Measurements from ENCODE around the gene PPP1R13L.

PPP1R13L gene

GRCh38 chr19:45385392-45386221, 19.3 kb downstream of the PPP1R13L start:
- no peak for TF ChIP-seq CTCF (conservative IDR thresholded peaks at IDR 0.05)
- no peak overlapping the region for H3K27ac ChIP-seq

- no peak overlapping the region for H3K27ac ChIP-seq
- no peak for TF ChIP-seq CTCF (conservative IDR thresholded peaks at IDR 0.05)
These were observed 22.4 kb downstream of the PPP1R13L start for GRCh38 chr19:45382426-45382825.

GRCh38 chr19:45380107-45380506, 24.8 kb downstream of the PPP1R13L start:
- no peak overlapping the region for H3K27ac ChIP-seq
- no peak for TF ChIP-seq CTCF (conservative IDR thresholded peaks at IDR 0.05)

GRCh38 chr19:45376045-45376724, 28.7 kb downstream of the PPP1R13L start:
- H3K27ac ChIP-seq = no peak overlapping the region
- no peak for TF ChIP-seq CTCF (conservative IDR thresholded peaks at IDR 0.05)

GRCh38 chr19:45370410-45371204, 34.3 kb downstream of the PPP1R13L start, which contains the start of gene ERCC2:
ERCC2 (minus strand) TSS chr19:45370573; CDS start chr19:45370540, 33 bp downstream.
- peak within 1 kb of the TSS; percentile 78 for H3K27ac ChIP-seq
- TF ChIP-seq CTCF (conservative IDR thresholded peaks at IDR 0.05) = no peak

GRCh38 chr19:45368737-45369340, 36.0 kb downstream of the PPP1R13L start:
- TF ChIP-seq CTCF (conservative IDR thresholded peaks at IDR 0.05) = no peak
- H3K27ac ChIP-seq = no peak overlapping the region

Measured in VCaP (cell line).